BJ (cell line): ENCODE data around the gene PDHB. TPM values are rescaled to one million over a fixed set of nuclear protein-coding genes. Genes with fewer than 3 reads are reported as not detected.

Experiments used
- CTCF ChIA-PET: fragments of 350-600 bp; formaldehyde crosslinking; extraction: SDS; loops from one replicate; lab custom pipeline; 2021; ENCODE audit warnings: antibody characterized with exemption, inconsistent platforms; lab: Yijun Ruan, JAX
- POLR2A ChIA-PET: fragments of 300-600 bp; sonication (Branson Sonifier 250); formaldehyde crosslinking; extraction: SDS; loops from one replicate; lab custom pipeline; 2021; ENCODE audit warnings: antibody characterized with exemption; lab: Charles Lee
- DNase-seq: peaks from one replicate; pipeline ENCODE4 v3.0.0-alpha.2; 2011; ENCODE audit warnings: low read depth
- H3K27me3 ChIP-seq: 2 replicates; pipeline ENCODE4 v1.6.0; 2011; ENCODE audit warnings: low read length; ENCODE audit not compliant: control insufficient read depth, insufficient read depth
- H3K36me3 ChIP-seq: 2 replicates; pipeline ENCODE4 v1.5.1; 2011; ENCODE audit warnings: low read length; ENCODE audit not compliant: control insufficient read depth, insufficient read depth
- H3K4me3 ChIP-seq: 2 replicates; pipeline ENCODE4 v1.5.1; 2011; ENCODE audit warnings: low read depth, mild to moderate bottlenecking, control low read depth, low read length
- CTCF ChIP-seq: IDR thresholded peaks from 2 replicates; pipeline ENCODE4 v1.5.1; 2011; ENCODE audit warnings: low read depth, mild to moderate bottlenecking, control low read depth, inconsistent platforms, low read length, moderate library complexity; ENCODE audit not compliant: insufficient read depth
- polyA plus RNA-seq: library from polyadenylated mRNA; depleted of rRNA; stranded (reverse); fragments of >200 nt; gene quantifications from 2 replicates; pipeline ENCODE4 v1.2.3, GENCODE V29; 2011

Gene PDHB
- polyA plus RNA-seq, 1 experiment = 86.1 TPM

GRCh38 chr3:58391156-58391865, 42.3 kb downstream of the PDHB start:
- DNase-seq = no peak
- Histone ChIP-seq H3K36me3 (no peaks in the 10 kb centered on the region; the same call in 1 of the 2 replicates), H3K27me3 (no peaks in the 10 kb centered on the region), H3K4me3 (no peak overlapping the region)
- ChIA-PET POLR2A (interaction anchor here (0.8 kb wide), 1 partner anchor 58 kb away, joined by 6 read pairs; the partner anchor contains the start of gene PXK), CTCF (interaction anchor here (0.7 kb wide), 1 partner anchor 1157 kb away, joined by 3 read pairs; no protein-coding TSS in a partner anchor)
- no peak for TF ChIP-seq CTCF

GRCh38 chr3:58388550-58389091, 45.0 kb downstream of the PDHB start:
- peak; percentile 71 for DNase-seq
- ChIA-PET CTCF (interaction anchor here (1.1 to 1.6 kb wide), 2 partner anchors 14 to 82 kb away, joined by 3 to 7 read pairs; partner anchors contain the start of genes HTD2 and RPP14), POLR2A (interaction anchor here (0.6 kb wide), 1 partner anchor 10 kb away, joined by 3 read pairs; no protein-coding TSS in a partner anchor)
- Histone ChIP-seq H3K27me3 (no peaks in the 10 kb centered on the region), H3K36me3 (no peaks in the 10 kb centered on the region), H3K4me3 (no peak overlapping the region)
- TF ChIP-seq CTCF = no peak

GRCh38 chr3:58387650-58388546, 45.7 kb downstream of the PDHB start:
- no peak for DNase-seq
- Histone ChIP-seq H3K27me3 (no peaks in the 10 kb centered on the region), H3K4me3 (no peak overlapping the region), H3K36me3 (no peaks in the 10 kb centered on the region)
- POLR2A ChIA-PET = no interaction called here
- TF ChIP-seq CTCF = no peak
- CTCF ChIA-PET = interaction anchor here (1.1 to 1.6 kb wide), 2 partner anchors 15 to 81 kb away, joined by 3 to 7 read pairs; partner anchors contain the start of genes HTD2 and RPP14

- DNase-seq = peak; percentile 29
- Histone ChIP-seq H3K27me3 (no peaks in the 10 kb centered on the region), H3K4me3 (no peak overlapping the region), H3K36me3 (no peaks in the 10 kb centered on the region)
- ChIA-PET POLR2A (interaction anchor here (0.5 kb wide), 1 partner anchor 26 kb away, joined by 5 read pairs; no protein-coding TSS in a partner anchor), CTCF (interaction anchor here (1.0 kb wide), 1 partner anchor 52 kb away, joined by 5 read pairs; no protein-coding TSS in a partner anchor)
- TF ChIP-seq CTCF = no peak
Measured at GRCh38 chr3:58386626-58387365, 46.8 kb downstream of the PDHB start.
